Sciatic nerve (tissue), 2 donors: ENCODE results near the gene MAPK13. TPM values are rescaled to one million over a fixed set of nuclear protein-coding genes. Genes with fewer than 3 reads are reported as not detected.
A peak's percentile ranks its signal among the peaks of the same experiment; 100 is the strongest.
"Not testable (repeated sequence)": the region's sequence is repeated elsewhere in the genome, so short reads cannot be mapped to it uniquely, and the experiment has no call there.

Source experiments
- ATAC-seq: fragments of 200-7000 bp; cut with Tn5 transposase; one replicate; pipeline ENCODE4 v1.9.1; 2020; ENCODE audit warnings: mild to moderate bottlenecking, moderate library complexity
- DNase-seq: peaks from one replicate; pipeline ENCODE4 v3.0.0-alpha.2; 2020; ENCODE audit warnings: low spot score
- intact Hi-C: fragments of 100-400 bp; cut with DNase I; formaldehyde crosslinking; loops from one replicate; pipeline ENCODE4 v1.14.2; 2022
- total RNA-seq: library from RNA; stranded (reverse); fragmentation: NEBNext Ultra II Directional; extraction: Animal tissue kit (Norgen Biotek cat#: 25700); gene quantifications from one replicate; pipeline ENCODE4 v1.2.1, GENCODE V29; 2021
- donor health status: DM: no; HTN: no; CAD: no.
- donor health status: DM: no; HTN: no; CAD: no.

MAPK13 gene
- total RNA-seq, result 12.8 TPM

- ATAC-seq (no peak), DNase-seq (no peak)
- intact Hi-C loops, result no loop called here
Observed at GRCh38 chr6:36129941-36130666, at the start of gene MAPK13. MAPK13 (plus strand) TSS chr6:36130513; CDS start chr6:36130583, 70 bp downstream.

- no peak for ATAC-seq
- DNase-seq, result no peak
- intact Hi-C loops, result no loop called here
Observed at GRCh38 chr6:36082318-36082717, 48.0 kb upstream of the MAPK13 start.

- intact Hi-C loops, result no loop called here
- DNase-seq, result no peak
- ATAC-seq, result no peak
Observed at GRCh38 chr6:36083446-36083845, 46.9 kb upstream of the MAPK13 start.

GRCh38 chr6:36088204-36088603 is 42.1 kb upstream of the MAPK13 start:
- ATAC-seq, intact Hi-C loops, DNase-seq: not testable (repeated sequence)

GRCh38 chr6:36089048-36089447 is 41.3 kb upstream of the MAPK13 start:
- DNase-seq (no peak), ATAC-seq (no peak)
- intact Hi-C loops, result no loop called here

- DNase-seq, result no peak
- ATAC-seq, result no peak
- intact Hi-C loops, result no loop called here
Observed at GRCh38 chr6:36094238-36094637, 36.1 kb upstream of the MAPK13 start.

GRCh38 chr6:36094753-36095496 is 35.4 kb upstream of the MAPK13 start:
- ATAC-seq (peak; percentile 96), DNase-seq (peak; percentile 90)
- intact Hi-C loops, result loop anchor here (5.0 kb wide), 1 partner anchor 68 kb away; the partner anchor contains the start of gene MAPK14

DNA sequence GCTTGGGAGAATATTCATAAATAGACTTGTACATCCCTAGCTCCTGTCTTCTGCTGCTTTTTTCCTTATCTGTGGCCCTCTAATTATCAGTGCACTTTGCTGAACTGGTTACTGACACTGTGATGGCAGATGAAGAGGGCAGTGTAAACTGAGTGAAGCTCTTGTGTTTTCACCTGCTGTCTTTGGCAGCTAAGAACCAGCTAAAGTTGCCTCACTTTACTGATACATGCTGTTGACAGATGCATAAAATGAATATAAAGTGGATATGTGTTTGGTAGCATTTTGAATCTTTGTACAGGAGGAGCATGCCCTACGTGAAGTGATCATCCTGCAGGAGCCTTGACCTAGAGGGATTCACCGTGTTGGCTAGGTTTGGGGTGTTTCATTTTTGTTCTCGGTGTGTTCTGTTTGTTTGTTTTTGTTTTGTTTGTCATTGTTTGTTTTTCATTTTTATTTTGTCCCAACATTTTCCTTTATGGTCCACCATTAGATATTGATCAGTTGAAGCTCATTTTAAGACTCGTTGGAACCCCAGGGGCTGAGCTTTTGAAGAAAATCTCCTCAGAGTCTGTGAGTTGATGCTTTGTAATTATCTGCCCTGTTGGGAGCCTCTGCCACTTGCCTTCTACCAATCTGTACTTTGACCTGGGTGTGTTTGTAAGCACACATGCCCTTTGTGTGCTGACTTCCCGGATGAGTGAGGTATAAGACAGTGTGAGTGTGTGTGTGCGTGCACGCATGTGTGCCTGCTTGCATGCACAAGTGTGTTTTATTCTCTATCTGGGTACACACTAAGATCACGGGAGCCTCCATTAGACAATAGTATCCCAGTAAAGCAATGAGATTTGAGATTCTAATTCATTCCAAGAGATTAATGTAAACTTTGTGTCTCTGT is 34.6 kb upstream of the MAPK13 start:
- DNase-seq (no peak), ATAC-seq (peak; percentile 16)
- intact Hi-C loops, result loop anchor here (5.0 kb wide), 1 partner anchor 68 kb away; the partner anchor contains the start of gene MAPK14

GRCh38 chr6:36098253-36098919 is 31.9 kb upstream of the MAPK13 start:
- intact Hi-C loops, result loop anchor here (5.0 kb wide), 1 partner anchor 71 kb away; the partner anchor contains the start of gene MAPK14
- ATAC-seq (no peak), DNase-seq (no peak)

DNA sequence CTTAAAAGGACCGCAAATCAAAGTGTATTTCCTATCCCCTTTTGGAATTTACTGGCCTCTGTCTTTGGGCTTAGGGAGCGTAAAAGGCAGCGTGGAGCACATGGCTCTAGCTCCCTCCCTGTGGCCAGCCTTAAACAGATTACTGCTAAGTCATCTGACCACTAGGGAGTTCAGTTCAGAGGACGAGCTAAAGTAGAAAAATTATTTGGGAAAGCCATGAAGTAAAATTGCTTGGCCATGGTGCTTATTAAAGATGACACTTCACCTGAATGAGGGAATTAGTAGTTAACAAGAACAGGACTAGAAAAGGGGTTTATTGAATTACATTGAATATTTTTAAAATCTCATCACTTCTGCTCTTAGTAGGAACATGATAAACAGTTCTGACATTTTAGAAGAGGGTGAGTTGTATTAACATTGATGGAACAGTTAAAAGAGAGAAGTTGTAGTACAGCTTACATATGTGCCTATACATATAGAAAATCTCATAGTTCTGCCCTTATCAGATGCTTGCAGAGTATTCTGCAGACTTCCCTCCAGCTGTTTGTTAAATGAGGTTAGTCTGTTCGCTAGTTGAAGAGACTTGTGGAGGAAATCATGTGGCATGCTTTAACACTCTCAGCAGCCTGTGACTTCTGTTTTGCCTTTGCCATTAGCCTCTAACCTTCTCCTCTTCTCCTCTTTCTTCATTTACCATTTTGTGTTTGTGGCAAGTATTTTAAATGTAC is 31.2 kb upstream of the MAPK13 start:
- intact Hi-C loops, result loop anchor here (5.0 kb wide), 1 partner anchor 72 kb away; the partner anchor contains the start of gene MAPK14
- ATAC-seq (no peak), DNase-seq (no peak)

DNA sequence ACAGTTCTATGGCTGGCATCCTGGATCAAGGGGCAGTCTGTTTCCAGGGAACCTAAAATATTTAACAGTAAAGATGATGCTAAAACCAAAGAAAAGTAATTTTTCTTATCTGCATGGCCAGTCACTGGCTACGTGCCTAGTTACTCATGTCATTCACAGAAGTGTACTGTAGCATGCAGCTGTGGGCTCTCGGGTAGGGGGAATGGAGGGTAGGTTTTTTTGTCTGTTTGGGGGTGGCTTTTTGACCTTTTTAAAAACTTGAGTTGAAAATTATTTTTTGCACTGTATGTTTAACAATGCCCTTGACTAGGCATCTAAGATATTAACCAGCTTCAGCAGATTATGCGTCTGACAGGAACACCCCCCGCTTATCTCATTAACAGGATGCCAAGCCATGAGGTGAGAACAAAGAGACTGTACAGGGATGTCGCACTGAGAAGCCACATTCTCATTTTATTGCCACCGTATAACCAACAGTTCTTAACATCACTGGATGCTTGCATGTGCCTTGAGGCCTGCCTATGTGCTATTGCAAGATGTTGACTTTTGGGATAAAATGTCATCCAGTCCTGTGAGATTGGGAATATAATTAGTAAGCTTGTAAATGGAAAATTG is 30.3 kb upstream of the MAPK13 start:
- intact Hi-C loops, result loop anchor here (5.0 kb wide), 1 partner anchor 73 kb away; the partner anchor contains the start of gene MAPK14
- DNase-seq (no peak), ATAC-seq (no peak)

DNA sequence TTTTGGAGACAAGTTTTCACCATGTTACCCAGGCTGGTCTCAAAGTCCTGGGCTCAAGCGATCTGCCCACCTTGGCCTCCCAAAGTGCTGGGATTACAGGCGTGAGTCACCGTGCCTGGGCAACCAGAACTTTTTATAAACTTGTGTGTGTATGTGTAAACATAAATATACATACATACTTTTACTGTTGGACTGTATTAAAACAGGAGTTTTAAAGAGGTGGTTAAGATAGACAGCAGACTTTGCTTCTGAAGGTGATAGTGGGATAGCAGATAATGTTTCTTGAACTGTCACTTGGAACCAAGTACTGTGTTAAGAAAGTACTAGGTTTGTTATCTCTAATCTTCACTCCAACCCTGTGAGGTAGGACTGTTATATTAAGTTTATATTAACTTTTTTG is 28.6 kb upstream of the MAPK13 start:
- DNase-seq, result no peak
- intact Hi-C loops, result no loop called here
- no peak for ATAC-seq

DNA sequence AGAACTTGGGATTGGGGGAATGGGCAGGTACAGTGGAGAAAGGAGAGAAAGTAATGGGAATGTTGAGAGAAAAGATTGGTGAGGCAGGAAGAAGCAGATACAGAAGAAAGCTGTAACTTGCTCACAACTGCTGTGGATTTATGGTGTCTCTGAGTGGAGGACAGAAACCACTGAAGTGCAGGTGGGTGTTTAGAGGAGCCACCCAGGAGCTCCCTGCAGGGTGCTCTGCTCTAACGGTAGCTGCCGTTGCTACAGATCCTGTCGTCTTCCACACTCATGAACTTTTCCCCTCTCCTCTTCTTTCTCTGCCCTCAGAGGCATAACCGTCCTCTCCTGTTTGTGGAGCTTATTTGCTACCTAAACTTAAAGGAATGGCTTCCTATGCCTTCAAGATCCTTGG is 27.5 kb upstream of the MAPK13 start:
- ATAC-seq (no peak), DNase-seq (no peak)
- intact Hi-C loops, result no loop called here

DNA sequence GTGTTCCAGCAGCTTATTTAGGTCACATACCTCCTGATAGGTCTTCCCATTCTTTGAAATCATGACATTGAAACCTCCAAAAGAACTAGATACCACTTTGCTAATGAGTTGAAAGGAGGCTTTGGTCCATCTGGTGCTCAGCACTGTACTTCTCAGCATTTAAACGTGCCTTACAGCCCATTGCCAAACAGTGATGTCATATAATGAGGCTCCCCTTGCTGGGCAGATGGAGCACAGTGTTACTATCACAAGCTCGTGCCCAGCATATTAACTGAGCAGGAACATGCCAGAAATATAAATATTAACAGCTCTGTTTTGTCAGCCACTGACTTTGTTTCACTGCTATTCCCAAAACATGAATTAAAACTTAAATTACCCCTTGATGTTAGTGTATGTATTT is 25.5 kb upstream of the MAPK13 start:
- intact Hi-C loops, result no loop called here
- no peak for ATAC-seq
- DNase-seq, result no peak

GRCh38 chr6:36109092-36109491 is 21.2 kb upstream of the MAPK13 start:
- intact Hi-C loops, result no loop called here
- ATAC-seq, result no peak
- no peak for DNase-seq

DNA sequence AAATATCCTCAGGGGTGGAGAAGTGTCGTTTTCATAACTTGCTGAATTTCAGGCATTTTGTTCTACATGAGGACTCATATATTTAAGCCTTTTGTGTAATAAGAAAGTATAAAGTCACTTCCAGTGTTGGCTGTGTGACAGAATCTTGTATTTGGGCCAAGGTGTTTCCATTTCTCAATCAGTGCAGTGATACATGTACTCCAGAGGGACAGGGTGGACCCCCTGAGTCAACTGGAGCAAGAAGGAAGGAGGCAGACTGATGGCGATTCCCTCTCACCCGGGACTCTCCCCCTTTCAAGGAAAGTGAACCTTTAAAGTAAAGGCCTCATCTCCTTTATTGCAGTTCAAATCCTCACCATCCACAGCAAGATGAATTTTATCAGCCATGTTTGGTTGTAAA is 20.3 kb upstream of the MAPK13 start:
- ATAC-seq, result peak; percentile 30
- no peak for DNase-seq
- intact Hi-C loops, result no loop called here

GRCh38 chr6:36110863-36111262 is 19.4 kb upstream of the MAPK13 start:
- DNase-seq, result no peak
- ATAC-seq, result no peak
- intact Hi-C loops, result no loop called here

DNA sequence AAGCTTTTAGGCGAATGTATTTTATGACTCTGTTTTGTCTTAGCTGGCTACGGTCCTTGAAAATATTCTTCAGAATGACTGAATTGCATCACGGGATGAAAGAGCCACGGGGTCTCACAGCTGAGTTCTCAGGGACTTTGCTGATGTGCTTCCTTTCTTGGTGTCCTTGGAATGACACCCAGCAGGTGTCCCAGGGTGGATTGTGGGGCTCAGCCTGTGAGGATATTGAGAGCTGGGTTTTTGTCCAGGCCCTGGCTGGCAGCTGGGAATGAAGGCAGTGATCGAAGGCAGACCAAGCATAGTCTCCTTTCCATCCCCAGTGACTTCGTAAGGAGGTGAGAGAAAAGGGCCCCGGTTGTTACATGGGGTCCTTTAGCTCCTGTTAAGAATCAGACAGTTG is 18.8 kb upstream of the MAPK13 start:
- DNase-seq (no peak), ATAC-seq (no peak)
- intact Hi-C loops, result no loop called here
